ENCODE data around the gene NSF.

- TF ChIP-seq, protein P1, sequence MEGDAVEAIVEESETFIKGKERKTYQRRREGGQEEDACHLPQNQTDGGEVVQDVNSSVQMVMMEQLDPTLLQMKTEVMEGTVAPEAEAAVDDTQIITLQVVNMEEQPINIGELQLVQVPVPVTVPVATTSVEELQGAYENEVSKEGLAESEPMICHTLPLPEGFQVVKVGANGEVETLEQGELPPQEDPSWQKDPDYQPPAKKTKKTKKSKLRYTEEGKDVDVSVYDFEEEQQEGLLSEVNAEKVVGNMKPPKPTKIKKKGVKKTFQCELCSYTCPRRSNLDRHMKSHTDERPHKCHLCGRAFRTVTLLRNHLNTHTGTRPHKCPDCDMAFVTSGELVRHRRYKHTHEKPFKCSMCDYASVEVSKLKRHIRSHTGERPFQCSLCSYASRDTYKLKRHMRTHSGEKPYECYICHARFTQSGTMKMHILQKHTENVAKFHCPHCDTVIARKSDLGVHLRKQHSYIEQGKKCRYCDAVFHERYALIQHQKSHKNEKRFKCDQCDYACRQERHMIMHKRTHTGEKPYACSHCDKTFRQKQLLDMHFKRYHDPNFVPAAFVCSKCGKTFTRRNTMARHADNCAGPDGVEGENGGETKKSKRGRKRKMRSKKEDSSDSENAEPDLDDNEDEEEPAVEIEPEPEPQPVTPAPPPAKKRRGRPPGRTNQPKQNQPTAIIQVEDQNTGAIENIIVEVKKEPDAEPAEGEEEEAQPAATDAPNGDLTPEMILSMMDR (IDR thresholded peaks at IDR 0.05), result no peak
- no peak for TF ChIP-seq POLR2A (IDR thresholded peaks at IDR 0.05)
Measured at GRCh38 chr17:46730026-46730425, 139.6 kb downstream of the NSF start.
